BJ (cell line): Measurements from ENCODE around the gene AVP. TPM values are rescaled to one million over a fixed set of nuclear protein-coding genes. Genes with fewer than 3 reads are reported as not detected.

ENCODE experiments used
- CTCF ChIA-PET: fragments of 350-600 bp; formaldehyde crosslinking; extraction: SDS; loops from one replicate; lab custom pipeline; 2021; ENCODE audit warnings: antibody characterized with exemption, inconsistent platforms; lab: Yijun Ruan, JAX
- POLR2A ChIA-PET: fragments of 300-600 bp; sonication (Branson Sonifier 250); formaldehyde crosslinking; extraction: SDS; loops from one replicate; lab custom pipeline; 2021; ENCODE audit warnings: antibody characterized with exemption; lab: Charles Lee
- DNase-seq: peaks from one replicate; pipeline ENCODE4 v3.0.0-alpha.2; 2011; ENCODE audit warnings: low read depth
- H3K27me3 ChIP-seq: 2 replicates; pipeline ENCODE4 v1.6.0; 2011; ENCODE audit warnings: low read length; ENCODE audit not compliant: control insufficient read depth, insufficient read depth
- H3K36me3 ChIP-seq: 2 replicates; pipeline ENCODE4 v1.5.1; 2011; ENCODE audit warnings: low read length; ENCODE audit not compliant: control insufficient read depth, insufficient read depth
- H3K4me3 ChIP-seq: 2 replicates; pipeline ENCODE4 v1.5.1; 2011; ENCODE audit warnings: low read depth, mild to moderate bottlenecking, control low read depth, low read length
- polyA plus RNA-seq: library from polyadenylated mRNA; depleted of rRNA; stranded (reverse); fragments of >200 nt; gene quantifications from 2 replicates; pipeline ENCODE4 v1.2.3, GENCODE V29; 2011
- TF ChIP-seq, protein P1 (sequence below): IDR thresholded peaks from 2 replicates; pipeline ENCODE4 v1.5.1; 2011; ENCODE audit warnings: low read depth, mild to moderate bottlenecking, control low read depth, inconsistent platforms, low read length, moderate library complexity; ENCODE audit not compliant: insufficient read depth

The AVP gene
- polyA plus RNA-seq, 1 experiment: not detected

DNA sequence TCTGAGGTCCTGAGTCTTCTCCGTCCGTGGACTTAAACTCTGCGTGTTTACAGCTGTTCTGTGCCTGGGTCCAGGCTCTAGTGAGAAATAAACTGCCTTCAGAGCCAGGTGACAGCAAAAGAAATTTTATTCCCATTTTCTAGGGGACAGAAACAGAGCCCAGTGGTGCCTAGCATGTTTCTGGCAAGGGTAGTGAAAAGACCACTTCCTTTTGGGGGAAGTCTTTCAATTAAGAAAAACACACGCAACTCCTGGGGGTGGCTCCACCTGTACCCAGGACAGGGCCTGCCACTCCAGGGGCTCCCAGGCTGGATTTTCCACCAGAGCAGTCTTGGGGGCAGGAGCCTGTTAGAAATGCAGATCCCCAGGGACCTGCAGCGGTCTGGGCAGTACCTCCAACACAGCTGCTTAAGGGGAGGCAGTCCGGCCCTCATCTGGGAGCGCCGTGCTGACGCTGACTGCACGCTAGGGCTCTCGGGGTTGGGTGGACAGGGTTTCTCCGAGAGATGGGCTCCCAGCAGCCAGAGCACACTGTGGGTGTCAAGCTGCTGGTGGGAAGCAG is 23.0 kb upstream of the AVP start:
- H3K36me3 ChIP-seq: peaks cover 9% of the 10 kb centered on the region
- no peaks in the 10 kb centered on the region for H3K27me3 ChIP-seq
- no peak overlapping the region for H3K4me3 ChIP-seq
- no peak for DNase-seq
- ChIA-PET CTCF (interaction anchor here (0.9 to 3.6 kb wide), 2 partner anchors 10 kb away, joined by 3 to 15 read pairs; no protein-coding TSS in a partner anchor), POLR2A (no interaction called here)
- TF ChIP-seq, protein P1, sequence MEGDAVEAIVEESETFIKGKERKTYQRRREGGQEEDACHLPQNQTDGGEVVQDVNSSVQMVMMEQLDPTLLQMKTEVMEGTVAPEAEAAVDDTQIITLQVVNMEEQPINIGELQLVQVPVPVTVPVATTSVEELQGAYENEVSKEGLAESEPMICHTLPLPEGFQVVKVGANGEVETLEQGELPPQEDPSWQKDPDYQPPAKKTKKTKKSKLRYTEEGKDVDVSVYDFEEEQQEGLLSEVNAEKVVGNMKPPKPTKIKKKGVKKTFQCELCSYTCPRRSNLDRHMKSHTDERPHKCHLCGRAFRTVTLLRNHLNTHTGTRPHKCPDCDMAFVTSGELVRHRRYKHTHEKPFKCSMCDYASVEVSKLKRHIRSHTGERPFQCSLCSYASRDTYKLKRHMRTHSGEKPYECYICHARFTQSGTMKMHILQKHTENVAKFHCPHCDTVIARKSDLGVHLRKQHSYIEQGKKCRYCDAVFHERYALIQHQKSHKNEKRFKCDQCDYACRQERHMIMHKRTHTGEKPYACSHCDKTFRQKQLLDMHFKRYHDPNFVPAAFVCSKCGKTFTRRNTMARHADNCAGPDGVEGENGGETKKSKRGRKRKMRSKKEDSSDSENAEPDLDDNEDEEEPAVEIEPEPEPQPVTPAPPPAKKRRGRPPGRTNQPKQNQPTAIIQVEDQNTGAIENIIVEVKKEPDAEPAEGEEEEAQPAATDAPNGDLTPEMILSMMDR: no peak

DNA sequence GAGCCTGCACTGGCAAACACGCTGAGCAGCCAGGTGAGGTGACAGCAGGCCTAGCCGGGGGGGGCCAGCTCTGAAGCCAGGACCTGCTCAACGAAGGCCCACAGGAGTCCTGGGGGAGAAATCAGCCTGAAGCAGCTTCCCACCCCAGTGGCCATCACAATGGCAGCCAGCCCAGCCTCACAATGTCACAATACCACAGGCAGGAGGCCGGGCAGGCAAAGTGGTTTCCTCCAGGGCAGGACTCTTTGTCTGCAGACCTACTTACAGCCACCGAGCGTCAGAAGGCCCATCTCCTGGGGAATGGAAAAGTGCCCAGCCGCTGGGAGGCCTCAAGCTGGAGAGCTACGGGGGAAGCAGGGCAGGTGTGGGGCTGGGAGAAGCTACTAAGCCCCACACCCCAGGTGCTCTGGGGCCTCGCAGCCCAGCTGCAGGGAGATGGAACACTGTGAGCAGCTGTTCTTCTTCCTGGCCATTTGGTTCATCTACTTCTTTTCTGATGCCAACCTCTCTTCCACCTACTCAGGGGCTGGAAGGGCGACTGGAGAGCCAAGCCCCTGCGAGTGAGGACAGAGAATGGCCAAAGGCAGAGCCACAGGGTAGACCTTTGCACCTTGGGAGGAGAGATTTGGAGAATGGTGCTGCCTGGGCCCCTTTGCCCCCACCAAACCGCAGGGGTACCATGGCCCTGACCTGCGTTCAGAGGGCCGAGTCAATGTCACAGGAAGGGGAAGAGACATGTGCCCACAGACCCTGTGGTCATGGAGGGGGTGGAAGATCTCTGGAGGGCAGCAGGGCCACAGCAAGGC is 22.3 kb upstream of the AVP start:
- CTCF ChIA-PET: interaction anchor here (0.9 to 3.6 kb wide), 2 partner anchors 10 to 11 kb away, joined by 3 to 15 read pairs; no protein-coding TSS in a partner anchor
- POLR2A ChIA-PET: no interaction called here
- TF ChIP-seq, protein P1: no peak
- H3K4me3 ChIP-seq: no peak overlapping the region
- H3K27me3 ChIP-seq: no peaks in the 10 kb centered on the region
- no peak for DNase-seq
- H3K36me3 ChIP-seq: peaks cover 9% of the 10 kb centered on the region

GRCh38 chr20:3106185-3106584 is 21.7 kb upstream of the AVP start:
- no peak for DNase-seq
- peaks cover 9% of the 10 kb centered on the region for H3K36me3 ChIP-seq
- POLR2A ChIA-PET: no interaction called here
- TF ChIP-seq, protein P1: no peak
- H3K27me3 ChIP-seq: no peaks in the 10 kb centered on the region
- CTCF ChIA-PET: interaction anchor here (0.7 to 3.6 kb wide), 3 partner anchors 9 to 18 kb away, joined by 3 to 15 read pairs (median 3); no protein-coding TSS in a partner anchor
- H3K4me3 ChIP-seq: no peak overlapping the region

- no peak for DNase-seq
- POLR2A ChIA-PET: no interaction called here
- Histone ChIP-seq H3K27me3 (no peaks in the 10 kb centered on the region), H3K36me3 (peaks cover 9% of the 10 kb centered on the region), H3K4me3 (no peak overlapping the region)
- TF ChIP-seq, protein P1: no peak
- CTCF ChIA-PET: interaction anchor here (0.7 kb wide), 1 partner anchor 17 kb away, joined by 3 read pairs; no protein-coding TSS in a partner anchor
Measured at GRCh38 chr20:3105256-3106137, 21.0 kb upstream of the AVP start.
